HFFc6 (cell line): ENCODE results near the gene NRM. TPM values are rescaled to one million over a fixed set of nuclear protein-coding genes. Genes with fewer than 3 reads are reported as not detected.
A peak's percentile ranks its signal among the peaks of the same experiment; 100 is the strongest.

Experiments used
- DNase-seq: peaks from one replicate; pipeline ENCODE4 v3.0.0-alpha.2; 2018
- H3K27ac Mint-ChIP-seq: 2 replicates; pipeline ENCODE4 v1.8.0; 2020; ENCODE audit warnings: mild to moderate bottlenecking, mixed read lengths
- H3K27me3 Mint-ChIP-seq: 2 replicates; pipeline ENCODE4 v1.8.0; 2021; ENCODE audit warnings: mild to moderate bottlenecking, moderate library complexity, mixed read lengths; ENCODE audit not compliant: insufficient read depth
- H3K36me3 Mint-ChIP-seq: 2 replicates; pipeline ENCODE4 v1.8.0; 2021; ENCODE audit warnings: low read depth, mixed read lengths
- H3K4me1 Mint-ChIP-seq: 2 replicates; pipeline ENCODE4 v1.8.0; 2020; ENCODE audit warnings: low read depth, mixed read lengths
- H3K4me3 Mint-ChIP-seq: 2 replicates; pipeline ENCODE4 v1.8.0; 2020; ENCODE audit warnings: mild to moderate bottlenecking, moderate library complexity, mixed read lengths
- H3K9me3 Mint-ChIP-seq: 2 replicates; pipeline ENCODE4 v1.8.0; 2020; ENCODE audit warnings: mild to moderate bottlenecking, mixed read lengths
- CTCF ChIP-seq: fragments of 200-600 bp; sonication (generic); IDR thresholded peaks from 2 replicates; pipeline ENCODE4 v1.5.0; 2021; ENCODE audit warnings: antibody characterized with exemption, mild to moderate bottlenecking
- total RNA-seq, 6 experiments: library from RNA; stranded (reverse); fragmentation: NEBNext Ultra II Directional; extraction: Animal tissue kit (Norgen Biotek cat#: 25700); gene quantifications; 2 replicates in 1 of 6; 3 replicates in 5 of 6; pipeline ENCODE4 v1.2.3, GENCODE V29; 2021

Gene NRM
- total RNA-seq, 6 experiments from 2014 or later, result 16.3 to 35.1 (median 31.1) TPM

GRCh38 chr6:30686009-30686907, 4.5 kb downstream of the NRM start, which contains the start of gene PPP1R18:
Gene PPP1R18 (minus strand): TSS chr6:30686645. CDS start chr6:30686018, 627 bp downstream.
- peak; percentile 63 for DNase-seq
- Mint-ChIP-seq H3K27ac (peak within 1 kb of the TSS; percentile 95), H3K9me3 (no peaks in the 10 kb centered on the region; the same call in 1 of the 2 replicates), H3K4me1 (peaks cover 64% of the 10 kb centered on the region), H3K4me3 (peak within 1 kb of the TSS; percentile 92), H3K36me3 (peaks cover 53% of the 10 kb centered on the region), H3K27me3 (peaks cover 3% of the 10 kb centered on the region)
- no peak for TF ChIP-seq CTCF

GRCh38 chr6:30685157-30686008, 5.4 kb downstream of the NRM start:
- DNase-seq, result no peak

GRCh38 chr6:30684386-30685156, 6.2 kb downstream of the NRM start:
- H3K27ac Mint-ChIP-seq, result peak overlapping the region; percentile 95
- peaks cover 65% of the 10 kb centered on the region for H3K4me1 Mint-ChIP-seq
- peaks cover 69% of the 10 kb centered on the region for H3K36me3 Mint-ChIP-seq
- H3K27me3 Mint-ChIP-seq, result peaks cover 1% of the 10 kb centered on the region
- no peaks in the 10 kb centered on the region; the same call in 1 of the 2 replicates for H3K9me3 Mint-ChIP-seq
- peak overlapping the region; percentile 92 for H3K4me3 Mint-ChIP-seq
- no peak for DNase-seq
- no peak for TF ChIP-seq CTCF

More at GRCh38 chr6:30685157-30686008, 5.4 kb downstream of the NRM start:
- peaks cover 65% of the 10 kb centered on the region for H3K4me1 Mint-ChIP-seq
- TF ChIP-seq CTCF, result peak; percentile 52; the same call in 1 of the 2 replicates
- H3K27ac Mint-ChIP-seq, result peak overlapping the region; percentile 95
- H3K9me3 Mint-ChIP-seq, result no peaks in the 10 kb centered on the region; the same call in 1 of the 2 replicates
- peaks cover 61% of the 10 kb centered on the region for H3K36me3 Mint-ChIP-seq
- peak overlapping the region; percentile 92 for H3K4me3 Mint-ChIP-seq
- peaks cover 1% of the 10 kb centered on the region for H3K27me3 Mint-ChIP-seq

- peak overlapping the region; percentile 92 for H3K4me3 Mint-ChIP-seq
- DNase-seq, result no peak
- H3K27me3 Mint-ChIP-seq, result no peaks in the 10 kb centered on the region; the same call in none of the 2 replicates
- H3K36me3 Mint-ChIP-seq, result peaks cover 75% of the 10 kb centered on the region
- peak overlapping the region; percentile 95 for H3K27ac Mint-ChIP-seq
- no peaks in the 10 kb centered on the region; the same call in 1 of the 2 replicates for H3K9me3 Mint-ChIP-seq
- no peak for TF ChIP-seq CTCF
- H3K4me1 Mint-ChIP-seq, result peaks cover 65% of the 10 kb centered on the region
Observed at GRCh38 chr6:30683980-30684338, 6.8 kb downstream of the NRM start.
